Hematopoietic multipotent progenitor cell treated with erythropoietin and hydrocortisone succinate and interleukin-3 and kit ligand, for 8 days (in vitro differentiated cells): ENCODE data around the gene HBEGF.
A peak's percentile ranks its signal among the peaks of the same experiment; 100 is the strongest.

Experiments
- DNase-seq: peaks from one replicate; pipeline ENCODE4 v3.0.0-alpha.2; 2015

HBEGF gene

GRCh38 chr5:140301136-140301535, 45.3 kb downstream of the HBEGF start:
- no peak for DNase-seq

DNA sequence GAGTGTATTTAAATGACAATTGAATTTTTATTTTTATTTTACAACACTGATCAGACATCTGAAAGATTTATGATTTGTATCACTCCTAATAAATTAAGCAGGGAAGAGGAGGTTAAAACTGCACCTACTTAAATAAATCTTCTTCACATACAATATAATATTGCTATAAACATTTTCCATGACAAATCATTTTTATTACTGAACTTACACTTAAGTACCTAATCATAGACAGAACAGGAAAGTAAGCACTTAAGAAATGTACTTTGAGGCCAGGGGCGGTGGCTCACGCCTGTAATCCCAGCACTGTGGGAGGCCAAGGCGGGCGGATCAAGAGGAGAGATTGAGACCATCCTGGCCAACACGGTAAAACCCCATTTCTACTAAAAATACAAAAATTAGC, 47.3 kb downstream of the HBEGF start:
- no peak for DNase-seq

DNA sequence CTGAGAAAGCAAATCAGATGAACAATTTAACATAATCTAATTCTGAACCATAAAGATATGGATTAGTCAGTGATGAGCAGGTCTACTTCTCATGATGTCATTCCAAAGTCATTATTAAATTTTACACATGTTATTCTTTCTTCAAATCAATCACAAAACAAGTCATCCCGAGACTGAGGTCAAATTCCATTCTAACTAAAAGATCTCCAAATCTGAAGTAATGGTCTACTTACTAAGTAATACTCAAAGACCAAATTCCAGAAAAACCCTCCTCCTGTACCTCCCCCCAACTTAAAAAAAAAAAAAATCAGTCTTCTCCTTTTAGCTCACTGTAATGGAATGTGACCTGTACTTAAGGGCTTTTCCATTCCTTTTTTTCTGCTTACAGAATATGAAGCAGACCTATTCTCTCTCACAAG, 48.2 kb downstream of the HBEGF start:
- DNase-seq = no peak

- DNase-seq = no peak
Measured at GRCh38 chr5:140297283-140297682, 49.1 kb downstream of the HBEGF start.

- no peak for DNase-seq
Measured at GRCh38 chr5:140296289-140296688, 50.1 kb downstream of the HBEGF start.

DNA sequence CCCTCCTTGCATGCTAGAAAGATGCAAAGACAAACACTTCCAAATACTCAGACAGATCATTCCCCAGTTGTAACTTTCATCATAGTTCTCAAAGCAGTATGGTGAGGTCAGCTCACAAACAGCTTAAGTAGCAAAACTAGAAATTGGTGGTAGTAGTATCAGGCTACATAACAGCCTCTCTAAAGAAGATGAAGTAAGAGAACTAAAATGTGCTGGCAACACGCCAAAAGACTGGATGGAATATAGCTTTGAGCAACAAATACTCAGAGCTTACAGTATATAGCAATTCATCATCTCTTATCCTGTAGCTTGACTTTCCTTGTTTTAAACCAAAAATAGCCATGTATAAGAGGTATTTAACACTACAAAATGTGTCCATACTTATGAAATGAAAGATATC, 51.0 kb downstream of the HBEGF start:
- DNase-seq = peak; percentile 46

DNA sequence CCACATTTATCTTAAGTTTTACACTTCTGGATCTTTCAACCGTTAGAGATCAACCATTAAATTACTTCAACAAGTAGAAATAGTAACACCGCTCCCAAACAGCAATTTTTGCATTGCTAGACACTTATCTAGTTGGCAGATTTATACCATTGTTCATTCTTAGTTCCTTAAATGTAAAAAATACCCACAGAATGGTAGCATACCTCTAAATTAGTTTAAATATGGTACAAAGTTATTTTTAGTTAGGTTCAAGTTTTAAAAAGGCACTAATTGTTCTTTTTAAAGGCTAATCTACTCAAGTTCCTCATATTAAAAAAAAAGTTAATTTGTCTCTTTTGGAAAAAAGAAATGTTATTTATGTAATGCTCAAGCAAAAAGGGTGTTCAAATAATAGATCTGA, 51.6 kb downstream of the HBEGF start:
- DNase-seq = no peak

GRCh38 chr5:140293849-140294100, 52.6 kb downstream of the HBEGF start:
- DNase-seq = no peak

DNA sequence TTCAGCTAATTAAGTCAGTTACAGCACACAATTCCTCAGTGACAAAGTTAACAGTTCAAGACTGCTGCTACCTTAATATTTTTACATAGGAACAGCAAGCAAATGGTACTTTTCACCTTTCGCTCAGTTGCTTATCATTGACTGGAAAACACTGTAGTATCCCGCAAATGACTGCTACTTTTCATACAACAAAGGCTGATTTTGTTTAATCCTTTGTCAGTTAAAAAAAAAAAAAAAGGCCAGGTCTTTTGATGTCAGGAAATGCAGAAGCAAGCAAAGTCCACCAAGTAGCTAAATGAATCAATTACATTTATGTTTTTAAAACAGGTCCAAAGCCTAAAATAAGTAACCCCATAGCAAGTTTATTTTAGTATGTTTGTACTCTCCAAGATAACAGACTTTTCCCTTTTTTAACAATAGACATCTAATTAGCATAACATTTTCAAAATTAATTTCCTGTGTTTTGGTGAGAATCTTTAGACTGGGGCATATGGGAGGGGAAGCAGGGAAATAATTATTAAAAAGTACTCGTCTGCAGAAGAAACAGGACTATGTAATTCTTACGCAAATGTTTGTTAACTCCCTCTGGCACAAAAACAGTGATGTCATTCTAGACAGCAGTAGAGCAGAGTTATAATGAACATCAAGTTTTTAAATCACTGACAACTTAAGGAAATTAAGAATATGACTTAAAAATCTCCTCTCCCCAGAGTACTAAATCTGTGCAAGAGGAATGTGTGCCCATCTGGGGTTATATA, 53.1 kb downstream of the HBEGF start:
- no peak for DNase-seq

GRCh38 chr5:140292212-140293036, 54.0 kb downstream of the HBEGF start:
- DNase-seq = no peak

DNA sequence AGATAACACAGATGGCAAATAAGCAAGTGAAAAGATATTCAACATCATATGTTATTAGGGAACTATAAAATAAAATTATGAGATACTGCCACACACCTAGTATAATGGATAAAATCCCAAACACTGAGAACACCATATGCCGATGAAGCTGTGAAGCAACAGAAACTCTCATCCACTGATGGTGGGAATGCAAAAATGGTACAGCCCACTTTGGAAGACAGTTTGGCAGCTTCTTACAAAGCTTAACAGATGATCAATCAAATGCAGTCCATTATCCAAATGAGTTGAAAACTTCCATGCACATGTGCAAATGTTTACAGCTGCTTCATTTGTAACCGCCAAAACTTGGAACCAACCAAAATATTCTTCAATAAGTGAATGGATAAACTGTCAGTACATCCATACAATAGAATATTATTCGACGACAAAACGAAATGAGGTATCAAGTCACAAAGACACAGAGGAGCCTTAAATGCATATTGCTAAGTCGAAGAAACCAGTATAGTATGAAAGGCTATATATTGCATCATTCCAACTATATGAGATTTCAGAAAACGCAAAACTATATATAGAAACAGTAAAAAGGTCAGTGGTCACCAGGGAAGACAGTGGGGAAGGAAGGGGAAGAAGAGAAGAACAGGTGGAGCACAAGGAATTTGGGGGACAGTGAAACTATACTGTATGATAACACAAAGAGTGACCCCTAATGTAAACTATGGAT, 58.4 kb downstream of the HBEGF start:
- no peak for DNase-seq

- DNase-seq = no peak
Measured at GRCh38 chr5:140286424-140286823, 60.0 kb downstream of the HBEGF start.

GRCh38 chr5:140284013-140284412, 62.4 kb downstream of the HBEGF start:
- no peak for DNase-seq
